H9 (cell line): Measurements from ENCODE around the gene RRAS. TPM values are rescaled to one million over a fixed set of nuclear protein-coding genes. Genes with fewer than 3 reads are reported as not detected.

Experiments
- DNase-seq: peaks from one replicate; pipeline ENCODE4 v3.0.0-alpha.2; 2017
- H2AFZ ChIP-seq: one replicate; pipeline ENCODE4 v1.6.1; 2013; ENCODE audit warnings: mild to moderate bottlenecking, low read length, control low read depth, moderate library complexity
- H2AK5ac ChIP-seq: 2 replicates; pipeline ENCODE4 v1.6.1; 2013; ENCODE audit warnings: low read length, control low read depth, mixed read lengths; ENCODE audit not compliant: insufficient read length
- H2BK120ac ChIP-seq: one replicate; pipeline ENCODE4 v1.6.1; 2013; ENCODE audit warnings: low read depth, mild to moderate bottlenecking, low read length, control low read depth, inconsistent platforms; ENCODE audit not compliant: poor library complexity, severe bottlenecking
- H2BK12ac ChIP-seq: 2 replicates; pipeline ENCODE4 v1.6.1; 2013; ENCODE audit warnings: low read length, control low read depth, mixed read lengths, low read depth; ENCODE audit not compliant: insufficient read length
- H2BK15ac ChIP-seq: 2 replicates; pipeline ENCODE4 v1.6.1; 2013; ENCODE audit warnings: low read depth, low read length, control low read depth
- H2BK20ac ChIP-seq: one replicate; pipeline ENCODE4 v1.6.1; 2013; ENCODE audit warnings: low read depth, mild to moderate bottlenecking, low read length, control low read depth, inconsistent platforms; ENCODE audit not compliant: poor library complexity, severe bottlenecking
- H2BK5ac ChIP-seq: 2 replicates; pipeline ENCODE4 v1.6.1; 2013; ENCODE audit warnings: low read length, control low read depth, mixed read lengths; ENCODE audit not compliant: insufficient read length
- H3K14ac ChIP-seq: 2 replicates; pipeline ENCODE4 v1.6.1; 2013; ENCODE audit warnings: low read length, control low read depth; ENCODE audit not compliant: insufficient read depth
- H3K18ac ChIP-seq: 2 replicates; pipeline ENCODE4 v1.6.1; 2013; ENCODE audit warnings: low read depth, mild to moderate bottlenecking, mixed read lengths, low read length, control low read depth; ENCODE audit not compliant: insufficient read length
- H3K23ac ChIP-seq: 2 replicates; pipeline ENCODE4 v1.6.1; 2013; ENCODE audit warnings: low read length, control low read depth, mixed read lengths, low read depth; ENCODE audit not compliant: insufficient read length
- H3K23me2 ChIP-seq: 2 replicates; pipeline ENCODE4 v1.6.1; 2013; ENCODE audit warnings: low read depth, mild to moderate bottlenecking, mixed read lengths, low read length, control low read depth; ENCODE audit not compliant: insufficient read length, poor library complexity, severe bottlenecking
- H3K27ac ChIP-seq: 2 replicates; pipeline ENCODE4 v1.5.1; 2013; ENCODE audit warnings: low read length, control low read depth, mixed read lengths, low read depth; ENCODE audit not compliant: insufficient read length
- H3K27me3 ChIP-seq: 2 replicates; pipeline ENCODE4 v1.6.1; 2013; ENCODE audit warnings: low read length, control low read depth, inconsistent platforms; ENCODE audit not compliant: insufficient read depth
- H3K4ac ChIP-seq: 2 replicates; pipeline ENCODE4 v1.6.1; 2013; ENCODE audit warnings: low read depth, mild to moderate bottlenecking, control low read depth, inconsistent platforms, low read length, moderate library complexity
- H3K4me1 ChIP-seq: 2 replicates; pipeline ENCODE4 v1.6.1; 2013; ENCODE audit warnings: low read length, control low read depth, inconsistent platforms; ENCODE audit not compliant: insufficient read depth
- H3K4me2 ChIP-seq: 2 replicates; pipeline ENCODE4 v1.6.1; 2013; ENCODE audit warnings: low read length, control low read depth, mixed read lengths; ENCODE audit not compliant: insufficient read length, insufficient read depth
- H3K56ac ChIP-seq: 2 replicates; pipeline ENCODE4 v1.6.1; 2013; ENCODE audit warnings: low read depth, mild to moderate bottlenecking, mixed read lengths, low read length, control low read depth; ENCODE audit not compliant: insufficient read length
- H3K79me1 ChIP-seq: 2 replicates; pipeline ENCODE4 v1.6.1; 2013; ENCODE audit warnings: low read depth, mild to moderate bottlenecking, moderate library complexity, low read length, control low read depth, inconsistent platforms; ENCODE audit not compliant: insufficient read depth, poor library complexity, severe bottlenecking
- H3K79me2 ChIP-seq: 2 replicates; pipeline ENCODE4 v1.6.1; 2013; ENCODE audit warnings: low read length, control low read depth, inconsistent platforms; ENCODE audit not compliant: insufficient read depth
- H3K9ac ChIP-seq: 2 replicates; pipeline ENCODE4 v1.6.1; 2013; ENCODE audit warnings: low read length, control low read depth, mixed read lengths; ENCODE audit not compliant: insufficient read length; ENCODE audit errors: extremely low read depth
- H3K9me3 ChIP-seq: one replicate; pipeline ENCODE4 v1.6.1; 2013; ENCODE audit warnings: low read depth, low read length, inconsistent platforms; ENCODE audit not compliant: control insufficient read depth
- H3T11ph ChIP-seq: one replicate; pipeline ENCODE4 v1.6.1; 2013; ENCODE audit warnings: mild to moderate bottlenecking, low read length, control low read depth, inconsistent platforms
- H4K20me1 ChIP-seq: one replicate; pipeline ENCODE4 v1.6.1; 2013; ENCODE audit not compliant: control insufficient read depth, insufficient read length, insufficient read depth
- H4K5ac ChIP-seq: 2 replicates; pipeline ENCODE4 v1.6.1; 2013; ENCODE audit warnings: low read depth, mild to moderate bottlenecking, mixed read lengths, low read length, control low read depth; ENCODE audit not compliant: insufficient read length
- H4K8ac ChIP-seq: replicated peaks from 2 replicates; pipeline ENCODE4 v1.6.1; 2013; ENCODE audit warnings: low read length, control low read depth, mixed read lengths, low read depth; ENCODE audit not compliant: insufficient read length
- H4K91ac ChIP-seq: 2 replicates; pipeline ENCODE4 v1.6.1; 2013; ENCODE audit warnings: low read depth, mild to moderate bottlenecking, moderate library complexity, mixed read lengths, low read length, control low read depth; ENCODE audit not compliant: insufficient read length
- H3K27ac Mint-ChIP-seq, 3 experiments: 2 replicates in 2 of 3; 3 replicates in 1 of 3; pipeline ENCODE4 v1.8.0; 2020 to 2021; ENCODE audit warnings: mixed read lengths in 3 of 3, mild to moderate bottlenecking in 1 of 3, moderate library complexity in 1 of 3
- H3K27me3 Mint-ChIP-seq: 2 replicates; pipeline ENCODE4 v1.8.0; 2021; ENCODE audit warnings: low read depth, mild to moderate bottlenecking, moderate library complexity, mixed read lengths
- H3K36me3 Mint-ChIP-seq, 3 experiments: 2 replicates in 2 of 3; 3 replicates in 1 of 3; pipeline ENCODE4 v1.8.0; 2020 to 2021; ENCODE audit warnings: low read depth in 3 of 3, mixed read lengths in 3 of 3; ENCODE audit not compliant: insufficient read depth in 1 of 3
- H3K4me1 Mint-ChIP-seq, 2 experiments: 2 replicates each; pipeline ENCODE4 v1.8.0; 2020; ENCODE audit warnings: mixed read lengths in 2 of 2
- H3K4me3 Mint-ChIP-seq, 2 experiments: 2 replicates in 1 of 2; 3 replicates in 1 of 2; pipeline ENCODE4 v1.8.0; 2020 to 2021; ENCODE audit warnings: mild to moderate bottlenecking in 2 of 2, mixed read lengths in 2 of 2, moderate library complexity in 1 of 2
- H3K9me3 Mint-ChIP-seq, 2 experiments: 2 replicates in 1 of 2; 3 replicates in 1 of 2; pipeline ENCODE4 v1.8.0; 2020; ENCODE audit warnings: mild to moderate bottlenecking in 2 of 2, mixed read lengths in 2 of 2, moderate library complexity in 1 of 2
- WGBS: extraction: QIAGEN DNeasy Blood & Tissue Kit; methylation state at CpG from one replicate; pipeline ENCODE4 v1.1.7; 2013; ENCODE audit warnings: missing lambda C conversion rate, low lambda C conversion rate, mixed read lengths; ENCODE audit not compliant: insufficient read length; ENCODE audit errors: extremely low coverage; 5-methylcytosine and 5-hydroxymethylcytosine counted together
- total RNA-seq: library from RNA; stranded (reverse); gene quantifications from 2 replicates; pipeline ENCODE4 v1.2.1, GENCODE V29; 2021
- TF ChIP-seq, protein P1 (sequence below): fragments of 200-600 bp; sonication (generic); conservative IDR thresholded peaks from 3 replicates; pipeline ENCODE4 v1.8.0; 2021; ENCODE audit warnings: antibody characterized with exemption, mild to moderate bottlenecking

RRAS gene
- total RNA-seq, 1 experiment from 2014 or later, result 9.9 TPM

DNA sequence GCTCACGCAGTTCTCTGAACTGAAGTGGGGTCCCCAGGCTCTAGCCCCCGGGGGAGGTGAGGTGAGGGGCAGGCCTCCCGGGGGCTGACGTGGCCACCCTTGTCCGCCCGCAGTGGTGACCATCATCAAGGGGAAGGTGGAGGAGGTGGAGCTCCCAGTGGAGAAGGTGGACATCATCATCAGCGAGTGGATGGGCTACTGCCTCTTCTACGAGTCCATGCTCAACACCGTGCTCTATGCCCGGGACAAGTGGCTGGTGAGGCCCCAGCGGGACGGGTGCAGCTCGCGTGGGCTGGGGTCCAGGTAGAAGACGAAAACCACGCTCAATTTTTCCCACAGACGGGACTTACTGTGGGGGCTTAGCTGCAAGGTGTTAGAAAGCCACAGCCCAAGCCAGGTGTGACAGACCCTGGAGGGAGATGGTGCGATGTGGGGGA, 43.9 kb upstream of the RRAS start:
- H3K9ac ChIP-seq, result no peak overlapping the region
- H2AK5ac ChIP-seq, result no peak overlapping the region
- H4K20me1 ChIP-seq, result no peaks in the 10 kb centered on the region

More for the DNA sequence above, 43.9 kb upstream of the RRAS start:
- Mint-ChIP-seq H3K4me1 (peaks cover 28 to 59% of the 10 kb centered on the region in 2 experiments), H3K9me3 (no peaks in the 10 kb centered on the region; a peak in 2 of 5 replicates), H3K27ac (peak overlapping the region in 2 of 3 experiments; percentile 11 to 88; a peak in 1 of 7 replicates), H3K36me3 (peaks cover 46 to 73% (median 63%) of the 10 kb centered on the region in 3 experiments), H3K27me3 (no peaks in the 10 kb centered on the region; the same call in 1 of the 2 replicates), H3K4me3 (peak overlapping the region in 1 of 2 experiments; percentile 46; a peak in 2 of 5 replicates)
- no peak overlapping the region for H3K14ac ChIP-seq
- H3K27ac ChIP-seq, result no peak overlapping the region
- H3K79me2 ChIP-seq, result peaks cover 10% of the 10 kb centered on the region; the same call in 1 of the 2 replicates
- H3K23me2 ChIP-seq, result no peaks in the 10 kb centered on the region
- H3K56ac ChIP-seq, result no peak overlapping the region
- H3K4me1 ChIP-seq, result peaks cover 12% of the 10 kb centered on the region; the same call in 1 of the 2 replicates
- H2BK15ac ChIP-seq, result no peak overlapping the region
- no peak overlapping the region for H2BK20ac ChIP-seq
- H3K23ac ChIP-seq, result no peak overlapping the region
- H3K4ac ChIP-seq, result no peak overlapping the region
- no peak overlapping the region for H4K5ac ChIP-seq
- H3K4me2 ChIP-seq, result no peak overlapping the region
- H2BK5ac ChIP-seq, result no peak overlapping the region
- WGBS, result no CpG with 5 or more reads among the region's 18 CpGs
- TF ChIP-seq, protein P1, sequence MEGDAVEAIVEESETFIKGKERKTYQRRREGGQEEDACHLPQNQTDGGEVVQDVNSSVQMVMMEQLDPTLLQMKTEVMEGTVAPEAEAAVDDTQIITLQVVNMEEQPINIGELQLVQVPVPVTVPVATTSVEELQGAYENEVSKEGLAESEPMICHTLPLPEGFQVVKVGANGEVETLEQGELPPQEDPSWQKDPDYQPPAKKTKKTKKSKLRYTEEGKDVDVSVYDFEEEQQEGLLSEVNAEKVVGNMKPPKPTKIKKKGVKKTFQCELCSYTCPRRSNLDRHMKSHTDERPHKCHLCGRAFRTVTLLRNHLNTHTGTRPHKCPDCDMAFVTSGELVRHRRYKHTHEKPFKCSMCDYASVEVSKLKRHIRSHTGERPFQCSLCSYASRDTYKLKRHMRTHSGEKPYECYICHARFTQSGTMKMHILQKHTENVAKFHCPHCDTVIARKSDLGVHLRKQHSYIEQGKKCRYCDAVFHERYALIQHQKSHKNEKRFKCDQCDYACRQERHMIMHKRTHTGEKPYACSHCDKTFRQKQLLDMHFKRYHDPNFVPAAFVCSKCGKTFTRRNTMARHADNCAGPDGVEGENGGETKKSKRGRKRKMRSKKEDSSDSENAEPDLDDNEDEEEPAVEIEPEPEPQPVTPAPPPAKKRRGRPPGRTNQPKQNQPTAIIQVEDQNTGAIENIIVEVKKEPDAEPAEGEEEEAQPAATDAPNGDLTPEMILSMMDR, result no peak
- H3T11ph ChIP-seq, result no peak overlapping the region
- H2BK12ac ChIP-seq, result no peak overlapping the region
- H3K9me3 ChIP-seq, result no peaks in the 10 kb centered on the region
- no peak overlapping the region for H2AFZ ChIP-seq
- DNase-seq, result no peak
- no peaks in the 10 kb centered on the region for H3K27me3 ChIP-seq
- no peak overlapping the region for H4K91ac ChIP-seq
- H4K8ac ChIP-seq, result no peak overlapping the region
- no peak overlapping the region for H2BK120ac ChIP-seq
- peaks cover 2% of the 10 kb centered on the region for H3K79me1 ChIP-seq
- H3K18ac ChIP-seq, result no peak overlapping the region
